GM19324 (cell line): ENCODE measurements around the gene FAF1.

Experiments used
- ATAC-seq: cut with Tn5 transposase; IDR thresholded peaks from one replicate; pipeline ENCODE4 v1.9.1; 2021; ENCODE audit warnings: mild to moderate bottlenecking, moderate library complexity; ENCODE audit not compliant: unreplicated experiment, low FRiP score

Gene FAF1

DNA sequence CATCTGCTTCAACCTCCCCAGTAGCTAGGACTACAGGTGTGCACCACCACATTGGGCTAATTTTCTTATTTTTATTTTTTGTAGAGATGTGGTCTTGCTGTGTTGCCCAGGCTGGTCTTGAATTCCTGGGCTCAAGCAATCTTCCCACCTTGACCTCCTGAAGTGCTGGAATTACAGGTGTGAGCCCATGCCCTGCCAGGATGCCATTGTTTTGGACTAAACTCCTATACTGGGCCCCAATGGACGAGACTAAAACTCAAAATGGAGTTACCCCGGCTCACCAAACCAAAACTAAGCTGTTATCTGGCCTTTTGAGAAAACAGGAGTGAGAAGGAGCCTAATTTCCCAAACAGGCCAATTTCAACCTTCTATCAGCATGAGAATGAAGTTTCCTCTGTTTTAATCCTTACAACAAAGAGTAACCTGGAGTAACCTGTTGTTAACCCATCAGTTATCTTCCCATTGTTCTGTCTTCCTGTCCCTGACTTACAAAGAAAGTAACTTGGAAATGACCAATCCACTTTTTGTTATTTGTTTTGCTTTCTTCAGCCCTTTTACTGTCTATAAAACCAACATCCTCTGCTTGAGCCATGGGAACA lies 566.4 kb downstream of the FAF1 start:
- ATAC-seq: no peak
